HUES48 (cell line): ENCODE data around the gene SLC40A1.

Source experiments
- H3K27ac ChIP-seq: one replicate; pipeline ENCODE4 v1.7.0; 2013; ENCODE audit warnings: low read depth, low read length, inconsistent platforms
- H3K27me3 ChIP-seq: 2 replicates; pipeline ENCODE4 v1.6.1; 2013; ENCODE audit warnings: mild to moderate bottlenecking, low read length; ENCODE audit not compliant: control insufficient read depth, insufficient read depth
- H3K36me3 ChIP-seq: 2 replicates; pipeline ENCODE4 v1.6.1; 2013; ENCODE audit warnings: low read length; ENCODE audit not compliant: control insufficient read depth, insufficient read depth
- H3K4me1 ChIP-seq: 2 replicates; pipeline ENCODE4 v1.6.1; 2013; ENCODE audit warnings: mild to moderate bottlenecking, low read length; ENCODE audit not compliant: control insufficient read depth, insufficient read depth
- H3K4me3 ChIP-seq: 2 replicates; pipeline ENCODE4 v1.5.1; 2013; ENCODE audit warnings: mild to moderate bottlenecking, low read depth, low read length
- H3K9ac ChIP-seq: 2 replicates; pipeline ENCODE4 v1.6.1; 2013; ENCODE audit warnings: mild to moderate bottlenecking, low read depth, low read length, moderate library complexity
- H3K9me3 ChIP-seq: 2 replicates; pipeline ENCODE4 v1.6.1; 2013; ENCODE audit warnings: low read length; ENCODE audit not compliant: control insufficient read depth, insufficient read depth

The SLC40A1 gene, protein sequence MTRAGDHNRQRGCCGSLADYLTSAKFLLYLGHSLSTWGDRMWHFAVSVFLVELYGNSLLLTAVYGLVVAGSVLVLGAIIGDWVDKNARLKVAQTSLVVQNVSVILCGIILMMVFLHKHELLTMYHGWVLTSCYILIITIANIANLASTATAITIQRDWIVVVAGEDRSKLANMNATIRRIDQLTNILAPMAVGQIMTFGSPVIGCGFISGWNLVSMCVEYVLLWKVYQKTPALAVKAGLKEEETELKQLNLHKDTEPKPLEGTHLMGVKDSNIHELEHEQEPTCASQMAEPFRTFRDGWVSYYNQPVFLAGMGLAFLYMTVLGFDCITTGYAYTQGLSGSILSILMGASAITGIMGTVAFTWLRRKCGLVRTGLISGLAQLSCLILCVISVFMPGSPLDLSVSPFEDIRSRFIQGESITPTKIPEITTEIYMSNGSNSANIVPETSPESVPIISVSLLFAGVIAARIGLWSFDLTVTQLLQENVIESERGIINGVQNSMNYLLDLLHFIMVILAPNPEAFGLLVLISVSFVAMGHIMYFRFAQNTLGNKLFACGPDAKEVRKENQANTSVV

GRCh38 chr2:189580658-189581353 lies at the start of gene SLC40A1:
SLC40A1 (minus strand) TSS chr2:189580786; CDS start chr2:189580460, 326 bp downstream.
- H3K27me3 ChIP-seq, result peaks cover 99% of the 10 kb centered on the region
- H3K4me3 ChIP-seq, result peak within 1 kb of the TSS; percentile 76
- peak within 1 kb of the TSS; percentile 16 for H3K27ac ChIP-seq
- no peak within 1 kb of the TSS for H3K9ac ChIP-seq
- peaks cover 14% of the 10 kb centered on the region for H3K4me1 ChIP-seq
- H3K36me3 ChIP-seq, result no peaks in the 10 kb centered on the region
- H3K9me3 ChIP-seq, result no peaks in the 10 kb centered on the region

GRCh38 chr2:189629531-189630453 lies 49.2 kb upstream of the SLC40A1 start:
- Histone ChIP-seq H3K9ac (no peak overlapping the region), H3K27me3 (no peaks in the 10 kb centered on the region), H3K4me3 (no peak overlapping the region), H3K27ac (no peak overlapping the region), H3K36me3 (no peaks in the 10 kb centered on the region), H3K4me1 (peaks cover 5% of the 10 kb centered on the region; the same call in 1 of the 2 replicates), H3K9me3 (no peaks in the 10 kb centered on the region)

- H3K27ac ChIP-seq, result no peak overlapping the region
- no peaks in the 10 kb centered on the region for H3K9me3 ChIP-seq
Measured at GRCh38 chr2:189628817-189629530, 48.4 kb upstream of the SLC40A1 start.

GRCh38 chr2:189627789-189628188 lies 47.2 kb upstream of the SLC40A1 start:
- H3K4me3 ChIP-seq, result no peak overlapping the region
- no peaks in the 10 kb centered on the region for H3K9me3 ChIP-seq
- H3K36me3 ChIP-seq, result no peaks in the 10 kb centered on the region
- H3K4me1 ChIP-seq, result peaks cover 13% of the 10 kb centered on the region
- no peaks in the 10 kb centered on the region for H3K27me3 ChIP-seq
- no peak overlapping the region for H3K9ac ChIP-seq
- H3K27ac ChIP-seq, result no peak overlapping the region

More at GRCh38 chr2:189628817-189629530, 48.4 kb upstream of the SLC40A1 start:
- Histone ChIP-seq H3K4me1 (peaks cover 13% of the 10 kb centered on the region), H3K27me3 (no peaks in the 10 kb centered on the region), H3K4me3 (no peak overlapping the region), H3K36me3 (no peaks in the 10 kb centered on the region), H3K9ac (no peak overlapping the region)

GRCh38 chr2:189625636-189626035 lies 45.0 kb upstream of the SLC40A1 start:
- Histone ChIP-seq H3K36me3 (no peaks in the 10 kb centered on the region), H3K4me3 (no peak overlapping the region)

GRCh38 chr2:189624648-189625355 lies 44.2 kb upstream of the SLC40A1 start:
- H3K36me3 ChIP-seq, result no peaks in the 10 kb centered on the region
- H3K9me3 ChIP-seq, result no peaks in the 10 kb centered on the region
- no peak overlapping the region for H3K4me3 ChIP-seq
- H3K9ac ChIP-seq, result no peak overlapping the region
- peaks cover 13% of the 10 kb centered on the region for H3K4me1 ChIP-seq
- no peak overlapping the region for H3K27ac ChIP-seq
- H3K27me3 ChIP-seq, result no peaks in the 10 kb centered on the region

More at GRCh38 chr2:189625636-189626035, 45.0 kb upstream of the SLC40A1 start:
- Histone ChIP-seq H3K4me1 (peaks cover 13% of the 10 kb centered on the region), H3K27me3 (no peaks in the 10 kb centered on the region), H3K27ac (no peak overlapping the region), H3K9ac (no peak overlapping the region), H3K9me3 (no peaks in the 10 kb centered on the region)

GRCh38 chr2:189623049-189623448 lies 42.5 kb upstream of the SLC40A1 start:
- H3K27me3 ChIP-seq, result no peaks in the 10 kb centered on the region
- H3K9me3 ChIP-seq, result no peaks in the 10 kb centered on the region
- H3K4me1 ChIP-seq, result peaks cover 9% of the 10 kb centered on the region; the same call in 1 of the 2 replicates
- H3K27ac ChIP-seq, result no peak overlapping the region
- no peak overlapping the region for H3K9ac ChIP-seq
- no peak overlapping the region for H3K4me3 ChIP-seq
- H3K36me3 ChIP-seq, result no peaks in the 10 kb centered on the region

DNA sequence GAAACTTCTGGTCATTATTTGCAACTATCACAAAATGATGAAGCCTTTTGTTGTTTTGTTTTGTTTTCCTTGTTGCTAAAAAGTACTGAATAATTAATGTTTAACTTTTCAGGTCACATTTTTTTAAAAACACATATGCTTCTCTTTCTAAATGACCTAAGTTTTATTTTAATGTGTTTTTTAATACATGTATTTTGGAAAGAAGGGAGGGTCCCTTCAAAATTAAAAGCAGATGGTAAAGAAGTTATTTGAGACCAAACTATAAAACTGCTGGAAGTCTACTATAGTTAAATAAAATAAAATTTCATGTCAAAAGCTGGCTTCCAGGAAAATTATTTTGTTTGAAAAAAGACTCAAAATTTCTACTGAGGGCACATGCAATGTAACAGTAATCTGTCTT lies 41.2 kb upstream of the SLC40A1 start:
- Histone ChIP-seq H3K27me3 (no peaks in the 10 kb centered on the region), H3K27ac (no peak overlapping the region), H3K4me1 (peaks cover 9% of the 10 kb centered on the region; the same call in 1 of the 2 replicates), H3K9me3 (no peaks in the 10 kb centered on the region), H3K9ac (no peak overlapping the region), H3K36me3 (no peaks in the 10 kb centered on the region), H3K4me3 (no peak overlapping the region)

GRCh38 chr2:189618197-189618596 lies 37.6 kb upstream of the SLC40A1 start:
- H3K27ac ChIP-seq, result no peak overlapping the region
- no peaks in the 10 kb centered on the region for H3K9me3 ChIP-seq
- no peaks in the 10 kb centered on the region for H3K36me3 ChIP-seq
- H3K27me3 ChIP-seq, result no peaks in the 10 kb centered on the region
- no peak overlapping the region for H3K4me3 ChIP-seq
- no peak overlapping the region for H3K9ac ChIP-seq
- H3K4me1 ChIP-seq, result no peaks in the 10 kb centered on the region
